ENCODE measurements around the gene MLLT6.

- no peak for TF ChIP-seq CTCF (IDR thresholded peaks at IDR 0.05)
- no peak for TF ChIP-seq ZFX (IDR thresholded peaks at IDR 0.05; ENCODE audit: borderline replicate concordance)
Observed at GRCh38 chr17:38673707-38674013, 31.4 kb upstream of the MLLT6 start.

Measured in 22Rv1 (cell line).